Fibroblast of the conjunctiva (primary cell): ENCODE results near the gene CRNKL1.

ENCODE experiments used
- DNase-seq: peaks from one replicate; pipeline ENCODE4 v3.0.0-alpha.2; 2010; ENCODE audit warnings: low read depth

CRNKL1 gene

DNA sequence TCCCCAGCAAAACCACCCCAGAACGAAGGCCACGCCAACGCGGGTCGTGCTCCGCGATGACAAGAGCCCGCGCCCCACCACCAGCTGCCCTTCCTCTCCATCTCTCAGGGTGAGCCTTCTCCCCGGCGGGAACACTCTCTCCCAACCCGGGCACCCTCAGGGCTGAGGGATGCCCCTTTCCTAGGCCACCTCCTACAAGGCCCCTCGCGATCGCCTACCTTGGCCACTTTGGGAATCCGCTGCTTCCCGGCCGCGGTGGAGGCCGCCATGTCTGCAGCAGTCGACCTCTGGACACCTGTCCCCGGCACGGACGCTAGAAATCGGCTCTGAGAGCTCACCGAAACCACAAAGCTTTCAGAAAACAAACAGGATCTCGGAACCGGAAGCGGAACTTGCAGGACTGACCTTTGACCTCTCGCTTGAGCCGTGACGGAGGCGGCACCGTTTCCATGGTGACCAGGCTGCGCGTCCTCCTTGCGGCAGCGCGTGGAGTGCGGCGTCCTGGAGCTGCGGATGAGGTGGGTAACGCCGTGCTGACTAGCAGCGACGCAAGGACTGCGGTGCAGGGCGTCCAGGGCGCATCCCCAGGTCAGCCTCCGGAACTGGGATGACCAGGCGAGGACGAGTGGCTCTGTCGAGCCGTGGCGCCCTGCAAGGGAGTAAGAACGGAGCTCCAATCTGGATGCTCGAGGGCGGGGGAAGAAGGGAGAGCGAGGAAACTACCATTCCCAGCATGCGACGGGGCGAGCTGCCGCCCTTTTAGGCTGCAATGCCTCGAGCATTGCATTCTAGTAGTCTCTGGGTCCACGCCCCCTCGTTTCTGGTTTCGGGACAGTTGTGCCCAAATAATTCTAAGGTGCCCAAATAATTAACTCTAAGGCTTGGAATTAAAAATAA is at the start of gene CRNKL1, which contains the start of gene CFAP61:
Gene CRNKL1, minus strand, starts transcription at position 393 of the 897 bp plus-strand sequence. Its CDS starts 124 bp downstream, at position 269.
Gene CFAP61, plus strand, starts transcription at position 459 of the 897 bp plus-strand sequence. CDS start 4,122 bp downstream, outside the sequence.
- DNase-seq: peak; percentile 95

DNA sequence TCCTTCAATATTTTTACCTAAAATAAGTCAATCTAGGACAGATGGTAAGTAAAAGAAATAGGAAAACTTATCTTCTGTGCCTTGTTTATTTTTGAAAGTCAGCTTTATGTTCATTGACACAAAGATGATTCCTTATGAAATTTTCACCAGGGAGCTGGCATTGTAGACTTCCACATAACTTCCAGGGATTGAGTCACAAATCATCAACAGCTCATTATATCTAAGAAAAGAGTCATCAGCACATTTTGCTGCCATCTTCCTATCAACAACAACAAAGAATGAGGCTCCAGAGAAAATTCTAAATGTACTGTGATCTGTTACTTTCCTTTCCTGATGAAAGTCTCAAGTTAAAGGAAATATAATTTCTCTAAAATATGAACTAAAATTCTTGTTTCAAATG is 48.6 kb upstream of the CRNKL1 start:
- no peak for DNase-seq

DNA sequence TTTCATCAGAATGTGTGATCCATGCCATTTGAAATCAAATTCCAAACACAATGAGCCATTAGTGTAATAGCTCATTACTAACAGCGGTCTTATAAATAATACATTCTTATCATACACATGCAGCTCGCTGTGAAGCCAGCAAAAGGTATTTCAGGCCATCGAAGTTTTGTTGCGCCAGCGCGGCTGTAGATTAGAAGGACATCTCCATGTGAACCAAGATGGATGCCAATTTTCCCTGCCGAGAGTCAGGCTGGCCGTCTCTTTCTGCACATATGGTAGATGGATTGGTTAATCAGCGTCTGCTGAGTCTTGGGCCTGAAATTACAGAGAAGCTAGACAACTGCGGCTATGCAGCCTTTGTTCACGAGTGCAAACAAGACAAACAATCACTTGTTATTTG is 44.2 kb upstream of the CRNKL1 start:
- no peak for DNase-seq

DNA sequence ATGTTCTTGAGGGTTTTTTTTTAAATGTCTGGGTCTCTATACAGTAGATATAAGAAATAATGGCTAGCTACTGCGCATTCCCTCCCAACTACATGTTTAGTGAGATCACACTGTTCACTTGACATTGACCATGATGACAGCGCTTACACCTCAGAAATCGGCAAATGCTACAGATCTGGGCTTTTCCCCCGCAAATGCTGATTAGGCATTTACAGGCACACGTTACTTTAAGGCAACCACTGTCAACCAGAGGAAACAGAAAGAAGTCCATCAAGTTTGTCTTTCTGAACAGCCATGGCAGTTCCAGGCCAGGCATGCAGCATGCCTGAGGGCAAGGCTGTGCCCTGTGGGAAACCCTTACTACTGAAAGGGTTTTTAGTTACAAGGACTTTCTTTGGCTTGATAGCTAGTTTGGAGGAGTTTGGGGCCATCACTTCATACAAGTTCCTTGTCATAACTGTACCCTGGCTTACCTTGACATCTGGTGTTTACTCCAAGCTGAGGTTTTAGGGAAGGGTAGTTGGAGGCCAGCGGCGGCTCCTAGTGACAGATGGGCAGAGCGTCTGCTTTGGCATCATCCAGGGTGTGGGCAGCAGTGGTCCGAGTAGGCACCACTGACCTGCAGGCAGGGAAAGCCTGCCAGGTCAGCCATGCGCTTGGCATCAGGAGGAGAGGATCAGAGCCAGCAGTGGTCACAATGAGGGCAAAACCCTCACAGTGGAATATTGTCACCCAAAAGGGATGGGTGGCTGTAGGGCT is 43.0 kb upstream of the CRNKL1 start:
- DNase-seq: no peak

DNA sequence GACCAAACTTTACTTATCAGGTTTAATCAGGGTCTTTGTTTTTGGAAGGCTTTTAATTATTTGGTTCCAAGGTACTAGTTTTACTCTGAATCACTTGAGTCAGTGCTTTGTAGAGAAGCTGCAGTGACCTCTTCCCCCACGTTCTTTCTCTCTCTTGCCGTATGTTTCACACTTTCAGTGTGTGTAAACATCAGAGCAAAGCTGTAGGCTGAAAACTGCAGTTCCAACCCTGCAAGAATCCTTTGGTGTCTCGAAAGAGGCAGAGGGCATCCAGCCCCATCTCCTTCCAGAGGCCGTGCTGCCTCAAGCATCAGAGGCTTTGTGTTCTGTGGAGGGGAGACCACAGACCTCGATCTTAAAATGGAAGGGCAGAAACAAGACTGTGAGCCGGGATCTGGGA is 42.1 kb upstream of the CRNKL1 start:
- DNase-seq: no peak

DNA sequence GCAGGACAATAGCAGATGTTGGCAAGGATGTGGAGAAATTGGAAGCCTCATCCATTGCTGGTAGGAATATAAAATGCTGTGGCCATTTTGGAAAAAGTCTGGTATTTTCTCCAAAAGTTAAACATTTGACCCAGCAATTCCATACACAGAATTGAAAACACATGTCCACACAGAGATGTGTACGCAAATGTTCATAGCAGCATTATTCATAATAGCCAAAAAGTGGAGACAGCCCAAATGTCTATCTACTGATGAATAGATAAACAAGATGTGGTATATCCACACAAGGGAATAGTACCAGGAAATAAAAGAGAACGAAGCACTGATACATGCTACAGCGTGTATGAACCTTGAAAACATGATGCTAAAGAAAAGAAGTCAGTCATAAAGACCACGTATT is 40.6 kb upstream of the CRNKL1 start:
- no peak for DNase-seq

DNA sequence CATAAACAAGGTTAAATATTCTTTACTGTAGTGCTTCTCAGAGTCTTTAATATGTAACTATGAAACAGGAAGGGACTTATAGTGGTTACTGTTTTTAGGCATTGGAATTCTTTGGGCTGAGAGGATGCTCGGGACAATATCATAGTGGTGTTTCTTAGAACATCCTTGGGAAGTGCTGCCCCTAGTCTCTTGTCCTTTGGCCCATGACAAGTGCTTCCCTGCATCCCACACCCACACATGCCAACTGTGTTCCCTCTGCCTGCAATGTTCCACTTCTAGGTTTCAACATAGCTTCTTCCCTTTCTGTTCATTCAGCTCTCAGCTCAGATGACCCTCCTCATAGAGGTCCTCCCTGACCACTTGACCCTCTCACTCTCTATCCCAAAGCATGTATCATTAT is 37.7 kb upstream of the CRNKL1 start:
- no peak for DNase-seq

DNA sequence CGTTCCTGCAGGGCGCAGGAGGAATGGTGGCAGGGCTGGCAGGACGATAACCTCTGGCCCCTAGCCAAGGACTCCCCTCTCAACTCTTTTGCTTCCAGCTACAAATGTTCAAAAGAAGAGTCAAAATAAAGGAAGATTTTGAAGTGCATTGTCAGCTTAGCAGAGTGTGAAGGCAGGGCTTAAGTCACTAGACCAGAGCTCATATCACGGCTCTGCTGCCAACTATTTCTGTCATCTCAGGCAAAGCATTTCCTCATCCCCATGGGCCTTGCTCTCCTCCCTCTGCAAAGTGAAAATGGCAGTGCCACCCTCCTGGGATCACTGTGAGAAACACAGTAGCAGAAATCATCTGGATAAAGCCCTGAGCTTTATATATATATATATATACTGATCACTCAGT is 36.8 kb upstream of the CRNKL1 start:
- DNase-seq: no peak

DNA sequence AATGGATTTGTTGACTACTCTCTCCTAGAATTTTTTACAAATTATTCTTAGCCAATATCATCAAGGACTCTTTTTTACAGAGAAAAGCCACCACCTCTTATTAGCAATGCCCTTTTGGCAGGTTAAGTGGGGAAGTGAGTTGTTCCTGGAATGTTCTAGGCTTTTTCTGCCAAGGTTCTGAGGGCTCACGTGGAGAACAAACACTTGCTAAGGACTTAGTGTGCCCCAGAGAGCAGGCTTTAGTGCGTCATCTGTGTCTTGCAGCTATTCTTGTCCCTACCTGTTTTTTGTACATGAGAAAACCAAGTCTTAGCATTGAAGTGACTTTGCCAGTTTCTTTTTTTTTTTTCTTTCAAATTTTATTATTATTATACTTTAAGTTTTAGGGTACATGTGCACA is 33.5 kb upstream of the CRNKL1 start:
- DNase-seq: no peak

DNA sequence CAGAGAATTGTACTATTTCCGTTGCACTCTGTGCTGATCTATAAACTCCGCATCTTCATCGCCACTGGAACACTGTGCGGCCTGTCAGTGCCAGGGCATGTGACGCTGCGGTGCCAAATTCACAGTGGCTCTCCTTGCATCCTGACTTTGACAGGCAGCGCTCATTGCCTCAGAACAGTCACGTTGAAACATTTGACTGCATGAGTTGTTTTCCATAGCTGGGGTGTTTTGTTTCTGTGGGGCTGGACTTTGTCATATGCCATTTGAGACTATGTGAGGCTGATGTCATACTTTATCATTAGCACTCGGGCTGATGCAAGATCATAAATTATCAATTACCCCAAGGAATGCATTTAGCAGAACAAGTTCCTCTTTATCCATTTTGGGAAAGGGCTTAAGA is 32.8 kb upstream of the CRNKL1 start:
- DNase-seq: no peak

DNA sequence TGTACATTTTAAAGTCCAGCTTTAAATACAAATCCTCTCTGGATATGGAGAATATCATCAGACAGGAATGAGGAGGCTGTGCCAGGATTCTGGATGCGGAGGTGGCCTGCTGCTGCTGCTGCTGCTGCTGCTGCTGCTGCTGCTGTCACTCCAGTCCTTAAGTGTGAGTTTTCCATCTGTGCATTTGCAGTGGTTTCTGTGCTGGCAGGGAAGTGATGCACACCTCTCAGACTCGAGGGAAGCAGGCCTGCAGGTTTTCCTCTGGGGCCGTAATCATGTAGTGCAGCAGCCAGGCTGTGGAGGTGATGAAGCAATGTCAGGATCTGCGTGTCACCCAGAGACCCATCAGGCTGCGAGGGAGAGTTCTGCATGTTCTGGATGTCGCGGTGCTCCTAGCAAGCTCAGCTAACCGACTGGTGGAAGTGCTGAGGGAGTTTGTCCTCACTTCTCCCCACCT is 32.1 kb upstream of the CRNKL1 start:
- no peak for DNase-seq

DNA sequence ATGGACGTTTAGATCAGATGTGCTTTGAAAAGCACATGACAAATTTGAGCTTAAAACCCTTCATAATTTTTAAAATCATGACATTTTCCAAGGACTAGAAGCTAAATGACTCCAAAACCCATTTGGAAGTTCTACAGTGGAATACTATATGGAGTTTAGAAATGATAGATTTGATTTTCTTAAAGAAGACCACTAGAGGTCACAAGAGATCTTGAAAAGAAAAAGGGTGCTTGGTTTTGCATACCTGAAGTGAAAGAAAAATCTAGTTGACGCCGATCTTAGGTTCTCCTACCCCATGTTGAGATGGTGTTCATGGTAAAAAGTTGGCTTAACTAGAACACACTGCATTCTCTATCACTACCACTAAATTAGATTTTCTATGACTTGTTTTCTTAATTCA is 31.5 kb upstream of the CRNKL1 start:
- DNase-seq: no peak

DNA sequence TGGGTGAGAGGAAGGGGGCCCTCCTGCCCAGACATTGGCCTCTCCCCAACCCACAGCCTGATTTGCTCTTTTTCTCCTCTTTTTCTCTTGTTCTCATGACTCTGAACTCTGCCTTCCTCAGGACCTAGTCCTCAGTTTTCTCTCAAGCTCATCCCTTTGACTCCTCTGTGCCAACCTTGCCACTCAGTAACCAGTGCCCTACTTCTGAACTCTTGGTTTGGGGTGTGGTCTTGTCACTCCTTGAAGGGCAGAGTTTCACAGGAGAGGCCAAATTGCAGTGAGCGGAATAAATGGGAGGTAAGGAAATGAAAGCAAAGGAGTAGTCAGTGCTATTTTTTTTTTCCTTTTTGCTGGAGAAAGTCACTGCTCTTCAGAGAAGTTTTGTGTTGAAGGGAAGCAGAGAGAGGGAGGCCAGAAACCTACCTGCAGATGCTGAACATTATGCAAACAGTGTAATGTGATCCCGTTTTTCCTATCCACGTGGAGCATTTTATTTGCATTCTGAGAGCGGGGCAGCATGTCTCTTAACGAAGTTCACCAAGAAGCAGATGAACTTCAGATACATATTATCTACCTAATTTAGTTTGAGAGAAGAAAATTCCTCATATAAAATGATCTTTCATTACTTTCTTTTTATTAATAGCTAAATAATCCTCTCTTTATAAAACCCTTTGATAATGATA is 27.0 kb upstream of the CRNKL1 start:
- DNase-seq: no peak

DNA sequence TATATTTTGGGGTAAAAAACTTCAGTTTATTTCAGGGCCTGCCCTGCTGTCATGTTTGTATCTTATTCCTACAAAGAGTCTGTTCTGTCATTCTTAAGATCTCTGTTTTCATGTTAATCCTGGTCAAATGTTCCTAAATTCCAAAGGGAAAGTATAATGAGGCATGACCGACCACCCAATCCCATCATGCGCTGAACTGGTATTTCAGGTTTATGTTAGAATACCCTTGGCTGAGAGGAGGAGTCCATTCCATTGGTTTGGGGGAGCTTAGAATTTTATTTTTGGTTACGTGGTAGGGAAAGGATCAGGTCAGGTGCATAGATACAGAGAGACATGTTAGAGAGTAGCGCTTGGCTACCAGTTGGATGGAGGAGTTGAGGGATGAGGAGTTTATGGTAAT is 25.8 kb upstream of the CRNKL1 start:
- DNase-seq: no peak

DNA sequence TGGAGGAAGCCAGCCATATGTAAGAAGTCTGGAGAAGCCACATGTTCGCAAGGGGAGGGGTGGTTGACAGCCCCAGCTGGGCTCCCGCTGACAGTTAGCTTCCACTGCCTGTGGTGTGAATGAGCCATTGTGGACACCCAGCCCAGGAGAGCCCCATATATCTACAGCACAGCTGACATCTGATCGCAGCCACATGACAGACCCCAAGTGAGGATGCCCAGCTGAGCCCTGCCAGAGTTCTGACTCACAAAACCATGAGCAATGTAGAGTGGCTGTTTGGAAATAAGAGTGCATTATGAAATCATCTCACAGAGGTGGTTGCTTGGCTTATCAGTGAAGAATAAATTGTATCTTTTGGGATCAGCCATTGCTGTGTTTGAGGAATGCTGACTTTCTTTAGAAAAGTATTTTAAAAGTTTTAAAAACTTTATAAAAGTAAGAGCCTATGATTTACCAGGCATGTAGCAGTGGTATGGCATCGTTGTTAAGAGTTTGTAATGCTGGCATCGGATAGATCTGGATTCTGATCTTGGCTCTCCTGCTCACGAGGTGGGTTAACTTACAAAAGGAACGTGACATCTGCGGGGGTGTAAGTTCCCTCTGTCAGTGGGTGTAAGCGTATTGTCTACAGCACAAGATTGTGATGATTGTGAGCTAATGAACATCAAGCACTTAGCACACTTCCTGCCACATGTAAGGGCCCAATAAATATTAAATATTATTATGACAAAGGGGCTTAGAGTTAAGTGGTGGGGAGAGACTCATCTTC is 24.2 kb upstream of the CRNKL1 start:
- no peak for DNase-seq

DNA sequence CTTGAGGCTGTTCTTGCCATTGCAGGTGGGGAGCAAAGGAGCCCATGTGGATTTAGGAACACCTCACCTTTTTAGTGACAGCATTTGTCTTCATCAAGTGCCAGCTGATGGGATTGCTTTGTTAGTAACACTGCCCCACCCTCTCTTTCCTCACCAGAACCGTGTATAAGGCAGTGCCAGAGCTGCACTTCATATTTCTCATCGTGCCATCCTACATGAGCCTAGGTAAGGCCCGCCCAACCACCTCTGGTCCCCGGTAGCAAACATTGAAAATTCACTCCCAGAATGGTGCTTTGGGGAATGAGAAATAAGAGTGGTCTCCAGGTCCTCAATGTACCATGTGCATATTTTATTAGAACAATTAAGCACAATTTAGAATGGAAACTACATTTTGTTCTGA is 22.8 kb upstream of the CRNKL1 start:
- no peak for DNase-seq

DNA sequence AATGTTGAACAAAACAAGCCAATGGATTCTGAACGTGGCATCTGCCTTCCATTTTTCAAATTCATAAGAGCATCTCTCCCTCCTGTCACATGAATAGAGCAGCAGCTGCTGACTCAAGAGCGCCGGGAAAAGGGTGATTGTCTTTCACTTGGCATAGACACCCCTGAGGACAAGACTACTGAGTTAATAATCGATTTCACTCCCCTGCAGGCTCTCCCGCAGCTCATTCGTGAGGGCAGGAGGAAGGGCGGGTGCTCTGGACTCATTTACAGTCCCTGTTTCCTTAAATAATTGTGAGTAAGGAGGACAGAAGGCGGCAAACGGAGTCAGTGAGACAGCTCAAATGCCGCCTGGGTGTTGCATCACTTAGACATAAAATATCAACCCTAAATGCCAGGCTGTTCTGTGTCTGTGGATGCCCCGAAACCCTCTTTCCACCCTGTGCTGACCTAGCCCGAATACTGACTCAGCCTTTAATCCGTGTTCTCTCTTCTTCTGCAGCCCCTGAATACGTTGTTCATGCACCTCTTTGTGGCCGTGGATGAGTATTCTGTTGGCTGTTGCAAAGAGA is 21.6 kb upstream of the CRNKL1 start:
- no peak for DNase-seq

DNA sequence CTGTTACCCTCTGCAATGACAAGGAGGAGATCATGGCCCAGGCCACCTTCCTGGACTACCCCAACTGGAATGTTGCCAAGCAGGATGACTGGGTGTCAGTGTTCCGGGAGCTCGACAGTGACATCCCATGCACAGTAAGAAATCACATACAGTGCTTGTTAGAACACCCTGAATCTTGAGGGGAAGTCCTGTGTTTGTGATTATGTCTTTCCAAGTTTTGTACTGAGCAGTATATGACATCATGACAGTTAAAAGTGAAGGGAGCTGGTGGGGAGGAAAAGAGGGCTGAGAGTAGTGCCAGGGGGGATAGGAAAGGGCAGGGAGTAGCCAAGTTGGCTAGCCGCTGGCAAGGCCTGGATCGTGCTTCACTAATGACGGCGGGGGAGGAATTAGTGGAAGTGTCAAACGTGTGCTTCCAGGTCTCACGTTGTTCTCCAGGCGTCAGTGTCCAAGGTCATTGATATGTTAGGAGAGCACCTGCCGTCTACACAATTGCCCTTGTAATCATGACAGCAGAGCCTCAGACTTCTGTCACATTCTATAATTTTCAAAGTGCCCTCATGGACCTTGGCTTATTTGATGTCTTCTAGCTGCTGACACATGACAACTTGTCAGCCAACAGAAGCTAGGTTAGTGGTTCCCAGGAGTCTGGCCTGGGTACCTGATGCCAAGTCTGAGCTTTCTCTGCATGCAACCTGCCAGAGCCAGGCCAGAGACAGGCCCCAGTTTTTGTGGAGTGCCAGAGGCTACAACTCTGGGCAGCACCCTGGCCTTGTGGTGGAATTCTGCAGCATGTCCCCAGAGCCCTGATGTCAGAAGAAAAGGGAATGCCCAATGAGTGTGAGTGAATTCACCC is 18.8 kb upstream of the CRNKL1 start:
- no peak for DNase-seq

DNA sequence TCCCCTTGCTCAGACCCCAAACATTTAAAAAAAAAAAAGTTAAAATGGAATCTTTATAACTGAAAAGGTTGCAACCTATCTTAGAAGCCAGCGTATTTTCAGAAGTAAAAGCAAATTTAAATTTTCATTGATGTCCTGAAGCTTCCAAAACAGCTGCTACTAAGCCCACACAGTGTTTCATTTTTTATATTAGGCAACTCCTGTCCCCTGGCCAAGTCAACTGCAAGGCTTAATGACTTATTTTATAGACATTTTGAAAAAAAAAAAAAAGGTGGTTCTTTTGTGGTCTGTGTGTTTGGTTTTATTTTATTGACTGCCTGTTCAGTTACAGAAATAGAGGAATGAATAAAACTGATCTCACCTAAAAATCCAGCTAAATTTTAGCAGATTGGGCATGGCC is 13.1 kb upstream of the CRNKL1 start:
- no peak for DNase-seq

DNA sequence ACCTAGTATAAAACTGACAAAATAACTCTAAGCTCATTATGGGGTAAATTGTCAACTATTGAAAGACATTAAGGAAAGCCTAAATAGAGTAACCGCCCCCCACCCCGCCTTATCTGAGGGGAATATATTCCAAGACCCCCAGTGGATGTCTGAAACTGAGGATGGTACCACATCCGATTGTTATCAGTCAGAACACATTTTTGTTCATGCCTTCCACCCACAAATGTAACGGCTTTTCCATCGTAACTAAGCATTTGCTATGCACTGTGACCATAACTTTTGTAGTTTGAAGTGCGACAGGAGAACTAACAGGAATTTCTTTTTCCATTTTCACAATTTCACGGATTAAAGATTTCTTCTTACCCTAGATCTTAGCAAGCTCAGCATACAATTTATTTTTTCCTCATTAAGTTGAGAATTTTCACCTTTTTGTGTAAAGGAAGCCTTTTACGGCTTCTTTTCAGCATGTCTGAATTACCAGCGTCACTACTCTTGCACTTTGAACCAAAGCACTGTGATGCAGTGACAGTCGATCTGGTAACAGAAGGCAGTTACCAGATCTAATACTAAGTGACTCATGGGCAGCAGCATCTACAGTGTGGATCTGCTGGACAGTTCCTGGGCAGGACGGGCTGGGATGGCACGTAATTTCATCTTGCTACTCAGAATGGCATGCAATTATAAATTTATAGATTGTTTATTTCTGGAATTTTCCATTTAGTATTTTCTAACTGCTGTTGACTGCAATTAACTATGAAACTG is 11.9 kb upstream of the CRNKL1 start:
- DNase-seq: no peak
